H9 (cell line): Measurements from ENCODE around the gene TRAK1. TPM values are rescaled to one million over a fixed set of nuclear protein-coding genes. Genes with fewer than 3 reads are reported as not detected.
A peak's percentile ranks its signal among the peaks of the same experiment; 100 is the strongest.

Experiments used
- DNase-seq: peaks from one replicate; pipeline ENCODE4 v3.0.0-alpha.2; 2017
- H2AFZ ChIP-seq: one replicate; pipeline ENCODE4 v1.6.1; 2013; ENCODE audit warnings: mild to moderate bottlenecking, low read length, control low read depth, moderate library complexity
- H2AK5ac ChIP-seq: 2 replicates; pipeline ENCODE4 v1.6.1; 2013; ENCODE audit warnings: low read length, control low read depth, mixed read lengths; ENCODE audit not compliant: insufficient read length
- H2BK120ac ChIP-seq: one replicate; pipeline ENCODE4 v1.6.1; 2013; ENCODE audit warnings: low read depth, mild to moderate bottlenecking, low read length, control low read depth, inconsistent platforms; ENCODE audit not compliant: poor library complexity, severe bottlenecking
- H2BK12ac ChIP-seq: 2 replicates; pipeline ENCODE4 v1.6.1; 2013; ENCODE audit warnings: low read length, control low read depth, mixed read lengths, low read depth; ENCODE audit not compliant: insufficient read length
- H2BK15ac ChIP-seq: 2 replicates; pipeline ENCODE4 v1.6.1; 2013; ENCODE audit warnings: low read depth, low read length, control low read depth
- H2BK20ac ChIP-seq: one replicate; pipeline ENCODE4 v1.6.1; 2013; ENCODE audit warnings: low read depth, mild to moderate bottlenecking, low read length, control low read depth, inconsistent platforms; ENCODE audit not compliant: poor library complexity, severe bottlenecking
- H2BK5ac ChIP-seq: 2 replicates; pipeline ENCODE4 v1.6.1; 2013; ENCODE audit warnings: low read length, control low read depth, mixed read lengths; ENCODE audit not compliant: insufficient read length
- H3K14ac ChIP-seq: 2 replicates; pipeline ENCODE4 v1.6.1; 2013; ENCODE audit warnings: low read length, control low read depth; ENCODE audit not compliant: insufficient read depth
- H3K18ac ChIP-seq: 2 replicates; pipeline ENCODE4 v1.6.1; 2013; ENCODE audit warnings: low read depth, mild to moderate bottlenecking, mixed read lengths, low read length, control low read depth; ENCODE audit not compliant: insufficient read length
- H3K23ac ChIP-seq: 2 replicates; pipeline ENCODE4 v1.6.1; 2013; ENCODE audit warnings: low read length, control low read depth, mixed read lengths, low read depth; ENCODE audit not compliant: insufficient read length
- H3K23me2 ChIP-seq: 2 replicates; pipeline ENCODE4 v1.6.1; 2013; ENCODE audit warnings: low read depth, mild to moderate bottlenecking, mixed read lengths, low read length, control low read depth; ENCODE audit not compliant: insufficient read length, poor library complexity, severe bottlenecking
- H3K27ac ChIP-seq: 2 replicates; pipeline ENCODE4 v1.5.1; 2013; ENCODE audit warnings: low read length, control low read depth, mixed read lengths, low read depth; ENCODE audit not compliant: insufficient read length
- H3K27me3 ChIP-seq: 2 replicates; pipeline ENCODE4 v1.6.1; 2013; ENCODE audit warnings: low read length, control low read depth, inconsistent platforms; ENCODE audit not compliant: insufficient read depth
- H3K4ac ChIP-seq: 2 replicates; pipeline ENCODE4 v1.6.1; 2013; ENCODE audit warnings: low read depth, mild to moderate bottlenecking, control low read depth, inconsistent platforms, low read length, moderate library complexity
- H3K4me1 ChIP-seq: 2 replicates; pipeline ENCODE4 v1.6.1; 2013; ENCODE audit warnings: low read length, control low read depth, inconsistent platforms; ENCODE audit not compliant: insufficient read depth
- H3K4me2 ChIP-seq: 2 replicates; pipeline ENCODE4 v1.6.1; 2013; ENCODE audit warnings: low read length, control low read depth, mixed read lengths; ENCODE audit not compliant: insufficient read length, insufficient read depth
- H3K56ac ChIP-seq: 2 replicates; pipeline ENCODE4 v1.6.1; 2013; ENCODE audit warnings: low read depth, mild to moderate bottlenecking, mixed read lengths, low read length, control low read depth; ENCODE audit not compliant: insufficient read length
- H3K79me1 ChIP-seq: 2 replicates; pipeline ENCODE4 v1.6.1; 2013; ENCODE audit warnings: low read depth, mild to moderate bottlenecking, moderate library complexity, low read length, control low read depth, inconsistent platforms; ENCODE audit not compliant: insufficient read depth, poor library complexity, severe bottlenecking
- H3K79me2 ChIP-seq: 2 replicates; pipeline ENCODE4 v1.6.1; 2013; ENCODE audit warnings: low read length, control low read depth, inconsistent platforms; ENCODE audit not compliant: insufficient read depth
- H3K9ac ChIP-seq: 2 replicates; pipeline ENCODE4 v1.6.1; 2013; ENCODE audit warnings: low read length, control low read depth, mixed read lengths; ENCODE audit not compliant: insufficient read length; ENCODE audit errors: extremely low read depth
- H3K9me3 ChIP-seq: one replicate; pipeline ENCODE4 v1.6.1; 2013; ENCODE audit warnings: low read depth, low read length, inconsistent platforms; ENCODE audit not compliant: control insufficient read depth
- H3T11ph ChIP-seq: one replicate; pipeline ENCODE4 v1.6.1; 2013; ENCODE audit warnings: mild to moderate bottlenecking, low read length, control low read depth, inconsistent platforms
- H4K20me1 ChIP-seq: one replicate; pipeline ENCODE4 v1.6.1; 2013; ENCODE audit not compliant: control insufficient read depth, insufficient read length, insufficient read depth
- H4K5ac ChIP-seq: 2 replicates; pipeline ENCODE4 v1.6.1; 2013; ENCODE audit warnings: low read depth, mild to moderate bottlenecking, mixed read lengths, low read length, control low read depth; ENCODE audit not compliant: insufficient read length
- H4K8ac ChIP-seq: replicated peaks from 2 replicates; pipeline ENCODE4 v1.6.1; 2013; ENCODE audit warnings: low read length, control low read depth, mixed read lengths, low read depth; ENCODE audit not compliant: insufficient read length
- H4K91ac ChIP-seq: 2 replicates; pipeline ENCODE4 v1.6.1; 2013; ENCODE audit warnings: low read depth, mild to moderate bottlenecking, moderate library complexity, mixed read lengths, low read length, control low read depth; ENCODE audit not compliant: insufficient read length
- H3K27ac Mint-ChIP-seq, 3 experiments: 2 replicates in 2 of 3; 3 replicates in 1 of 3; pipeline ENCODE4 v1.8.0; 2020 to 2021; ENCODE audit warnings: mixed read lengths in 3 of 3, mild to moderate bottlenecking in 1 of 3, moderate library complexity in 1 of 3
- H3K27me3 Mint-ChIP-seq: 2 replicates; pipeline ENCODE4 v1.8.0; 2021; ENCODE audit warnings: low read depth, mild to moderate bottlenecking, moderate library complexity, mixed read lengths
- H3K36me3 Mint-ChIP-seq, 3 experiments: 2 replicates in 2 of 3; 3 replicates in 1 of 3; pipeline ENCODE4 v1.8.0; 2020 to 2021; ENCODE audit warnings: low read depth in 3 of 3, mixed read lengths in 3 of 3; ENCODE audit not compliant: insufficient read depth in 1 of 3
- H3K4me1 Mint-ChIP-seq, 2 experiments: 2 replicates each; pipeline ENCODE4 v1.8.0; 2020; ENCODE audit warnings: mixed read lengths in 2 of 2
- H3K4me3 Mint-ChIP-seq, 2 experiments: 2 replicates in 1 of 2; 3 replicates in 1 of 2; pipeline ENCODE4 v1.8.0; 2020 to 2021; ENCODE audit warnings: mild to moderate bottlenecking in 2 of 2, mixed read lengths in 2 of 2, moderate library complexity in 1 of 2
- H3K9me3 Mint-ChIP-seq, 2 experiments: 2 replicates in 1 of 2; 3 replicates in 1 of 2; pipeline ENCODE4 v1.8.0; 2020; ENCODE audit warnings: mild to moderate bottlenecking in 2 of 2, mixed read lengths in 2 of 2, moderate library complexity in 1 of 2
- WGBS: extraction: QIAGEN DNeasy Blood & Tissue Kit; methylation state at CpG from one replicate; pipeline ENCODE4 v1.1.7; 2013; ENCODE audit warnings: missing lambda C conversion rate, low lambda C conversion rate, mixed read lengths; ENCODE audit not compliant: insufficient read length; ENCODE audit errors: extremely low coverage; 5-methylcytosine and 5-hydroxymethylcytosine counted together
- total RNA-seq: library from RNA; stranded (reverse); gene quantifications from 2 replicates; pipeline ENCODE4 v1.2.1, GENCODE V29; 2021
- TF ChIP-seq, protein P1 (sequence below): fragments of 200-600 bp; sonication (generic); conservative IDR thresholded peaks from 3 replicates; pipeline ENCODE4 v1.8.0; 2021; ENCODE audit warnings: antibody characterized with exemption, mild to moderate bottlenecking

TRAK1 gene
- total RNA-seq, 1 experiment from 2014 or later, result 34.2 TPM

- H2AK5ac ChIP-seq, result no peak overlapping the region
- no peak for DNase-seq
- H2BK120ac ChIP-seq, result no peak overlapping the region
- H2BK20ac ChIP-seq, result no peak overlapping the region
- H3K4me1 ChIP-seq, result no peaks in the 10 kb centered on the region
- no peak overlapping the region for H3K18ac ChIP-seq
- H3K23me2 ChIP-seq, result no peaks in the 10 kb centered on the region
- H2BK12ac ChIP-seq, result no peak overlapping the region
- Mint-ChIP-seq H3K9me3 (no peaks in the 10 kb centered on the region), H3K4me3 (no peak overlapping the region), H3K27me3 (no peaks in the 10 kb centered on the region; the same call in 1 of the 2 replicates), H3K27ac (peak overlapping the region in 2 of 3 experiments; percentile 32 to 64; a peak in 1 of 7 replicates), H3K36me3 (no peaks in the 10 kb centered on the region), H3K4me1 (peaks cover 7 to 11% of the 10 kb centered on the region in 2 experiments)
- no peak overlapping the region for H2BK5ac ChIP-seq
- H3K4ac ChIP-seq, result no peak overlapping the region
- no peak overlapping the region for H3K27ac ChIP-seq
- no peak overlapping the region for H3K23ac ChIP-seq
- no peaks in the 10 kb centered on the region for H4K20me1 ChIP-seq
- no peaks in the 10 kb centered on the region for H3K27me3 ChIP-seq
- H3K79me1 ChIP-seq, result peaks cover 3% of the 10 kb centered on the region
- TF ChIP-seq, protein P1, sequence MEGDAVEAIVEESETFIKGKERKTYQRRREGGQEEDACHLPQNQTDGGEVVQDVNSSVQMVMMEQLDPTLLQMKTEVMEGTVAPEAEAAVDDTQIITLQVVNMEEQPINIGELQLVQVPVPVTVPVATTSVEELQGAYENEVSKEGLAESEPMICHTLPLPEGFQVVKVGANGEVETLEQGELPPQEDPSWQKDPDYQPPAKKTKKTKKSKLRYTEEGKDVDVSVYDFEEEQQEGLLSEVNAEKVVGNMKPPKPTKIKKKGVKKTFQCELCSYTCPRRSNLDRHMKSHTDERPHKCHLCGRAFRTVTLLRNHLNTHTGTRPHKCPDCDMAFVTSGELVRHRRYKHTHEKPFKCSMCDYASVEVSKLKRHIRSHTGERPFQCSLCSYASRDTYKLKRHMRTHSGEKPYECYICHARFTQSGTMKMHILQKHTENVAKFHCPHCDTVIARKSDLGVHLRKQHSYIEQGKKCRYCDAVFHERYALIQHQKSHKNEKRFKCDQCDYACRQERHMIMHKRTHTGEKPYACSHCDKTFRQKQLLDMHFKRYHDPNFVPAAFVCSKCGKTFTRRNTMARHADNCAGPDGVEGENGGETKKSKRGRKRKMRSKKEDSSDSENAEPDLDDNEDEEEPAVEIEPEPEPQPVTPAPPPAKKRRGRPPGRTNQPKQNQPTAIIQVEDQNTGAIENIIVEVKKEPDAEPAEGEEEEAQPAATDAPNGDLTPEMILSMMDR, result no peak
- no peak overlapping the region for H3K56ac ChIP-seq
- H2BK15ac ChIP-seq, result no peak overlapping the region
- no peak overlapping the region; the same call in 1 of the 2 replicates for H3K14ac ChIP-seq
- H3K79me2 ChIP-seq, result 0 out of 2 replicates have a peak, but pooled peaks cover 2% of the 10 kb centered on the region
- no peak overlapping the region for H3K4me2 ChIP-seq
- WGBS, result no CpG with 5 or more reads among the region's 7 CpGs
- H3K9ac ChIP-seq, result no peak overlapping the region
- H4K91ac ChIP-seq, result no peak overlapping the region
- no peak overlapping the region for H4K8ac ChIP-seq
- no peak overlapping the region for H4K5ac ChIP-seq
- no peak overlapping the region for H2AFZ ChIP-seq
- no peak overlapping the region for H3T11ph ChIP-seq
- no peaks in the 10 kb centered on the region for H3K9me3 ChIP-seq
These were observed 49.6 kb downstream of the TRAK1 start for GRCh38 chr3:42140665-42141203.
